ENCODE measurements around the gene ZNF341.

The ZNF341 gene

DNA sequence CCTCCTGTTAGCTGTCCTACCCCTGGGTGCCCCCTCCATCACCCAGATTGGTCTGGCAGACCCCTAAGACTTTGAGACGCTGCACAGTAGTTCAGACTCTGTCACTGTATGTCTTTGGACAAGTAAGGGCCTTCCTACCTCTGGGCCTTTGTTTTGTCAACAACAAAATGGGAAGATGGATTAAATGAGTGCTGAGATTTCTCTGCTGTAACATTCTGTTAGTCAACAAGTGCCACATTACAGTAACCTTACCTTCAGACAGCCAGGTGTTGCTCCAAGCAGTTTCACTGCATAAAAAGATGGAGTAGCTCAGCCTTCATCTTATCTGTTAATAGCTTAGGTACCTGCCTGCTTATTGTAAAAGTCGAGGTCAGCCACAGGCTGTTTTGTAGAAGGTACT is 95.3 kb downstream of the ZNF341 start:
- no peak for DNase-seq

DNA sequence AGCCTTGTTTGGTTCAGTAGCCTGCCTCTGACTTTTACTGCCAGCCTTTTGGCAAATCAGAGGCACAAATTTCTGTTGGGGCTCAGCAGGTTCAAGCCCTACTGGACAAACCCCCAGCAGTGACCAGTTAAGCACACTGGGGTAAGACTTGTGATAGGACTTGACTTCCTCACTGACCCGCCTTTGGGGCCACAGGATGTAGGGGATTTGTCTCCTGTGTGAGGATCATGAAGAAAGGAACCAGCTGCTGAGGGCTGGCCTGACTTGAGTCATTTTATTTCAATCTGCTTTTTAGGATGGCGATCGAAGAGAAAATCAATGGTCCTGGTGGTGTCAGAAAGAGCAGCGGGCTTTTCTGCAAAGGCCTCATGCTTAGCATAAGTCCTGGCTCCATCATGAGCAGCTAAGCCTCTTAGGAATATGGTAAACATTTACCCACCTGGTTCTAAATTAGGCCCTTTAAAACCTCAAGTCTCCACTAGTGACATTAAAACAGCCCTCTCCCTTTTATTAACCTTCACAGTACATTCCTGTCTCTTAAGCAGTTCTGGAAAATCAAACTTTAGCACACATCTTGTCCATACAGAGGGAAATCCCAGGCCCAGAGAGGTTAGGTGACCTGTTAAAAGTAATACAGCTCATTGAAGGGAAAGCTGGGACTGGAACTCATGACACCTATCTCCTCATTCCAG is 96.0 kb downstream of the ZNF341 start:
- DNase-seq, result no peak

DNA sequence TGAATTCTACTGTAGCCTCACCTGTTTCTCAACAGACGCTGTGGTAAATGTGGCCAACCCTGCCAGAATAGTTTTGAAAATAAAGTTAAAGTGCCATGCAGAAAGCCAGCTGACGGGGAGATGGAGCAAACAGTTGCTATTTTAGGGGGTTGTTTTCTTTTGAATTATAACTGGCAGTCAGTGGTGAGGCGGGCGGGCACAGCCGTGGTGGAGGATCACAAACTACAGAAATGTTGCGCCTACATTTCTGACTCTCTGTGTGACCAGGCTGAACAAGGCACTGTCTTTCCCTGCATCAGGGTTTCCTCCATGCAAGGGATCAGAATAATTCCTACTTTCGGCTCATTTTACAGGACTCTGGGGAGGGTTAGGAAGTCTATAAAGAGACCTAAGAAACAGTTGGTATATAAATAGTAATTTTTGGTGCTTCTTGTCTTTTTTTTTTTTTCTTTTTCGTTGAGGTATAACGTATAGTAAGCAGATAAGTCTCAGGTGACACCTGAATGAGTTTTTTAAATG is 96.6 kb downstream of the ZNF341 start:
- DNase-seq, result no peak

DNA sequence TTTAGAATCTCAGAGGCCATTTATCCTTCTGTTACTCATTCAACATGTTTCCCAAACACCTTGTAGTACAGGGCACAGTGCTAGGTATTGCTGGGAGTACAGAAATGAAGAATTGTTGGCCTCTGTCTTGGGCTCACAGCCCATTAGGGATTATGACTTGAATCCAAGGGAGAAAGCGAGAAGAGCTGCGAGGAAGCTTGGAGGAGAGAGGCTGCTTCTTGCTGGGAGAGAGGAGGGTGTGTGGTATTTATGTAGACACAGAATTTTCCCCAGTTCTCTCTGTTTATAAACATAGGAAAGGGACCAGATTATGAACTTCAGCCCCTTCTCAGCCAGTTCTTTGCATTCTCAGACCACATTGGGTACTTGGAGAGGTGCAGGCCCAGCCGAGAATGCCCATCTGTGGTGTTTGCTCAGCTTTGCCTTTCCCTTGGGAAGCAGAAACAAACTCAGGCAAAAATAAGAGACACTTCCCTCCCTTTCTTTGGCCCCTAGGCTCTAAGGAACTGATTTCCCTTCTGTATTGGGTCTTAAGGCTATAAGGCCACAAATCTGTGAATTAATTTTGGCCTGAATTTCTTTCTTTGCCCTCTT is 97.3 kb downstream of the ZNF341 start:
- DNase-seq, result no peak

DNA sequence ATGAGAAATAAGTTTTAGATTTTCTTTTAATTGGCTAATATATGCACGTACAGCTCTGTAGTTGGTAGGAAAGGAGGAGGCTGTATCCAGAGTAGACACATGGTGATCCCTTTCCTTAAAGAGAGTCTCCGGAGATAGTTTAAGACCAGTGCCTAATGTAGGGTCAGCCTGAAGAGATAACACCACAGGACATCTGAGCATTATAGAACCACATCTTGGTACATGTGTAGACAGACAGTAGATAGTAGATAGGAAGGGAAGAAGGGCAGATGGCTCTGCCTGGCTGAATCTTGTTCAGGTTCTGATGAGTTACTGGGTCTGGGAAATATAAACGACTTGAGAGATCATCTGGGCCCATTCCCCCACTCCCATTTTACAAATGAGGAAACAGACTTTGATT is 97.8 kb downstream of the ZNF341 start:
- DNase-seq, result no peak

DNA sequence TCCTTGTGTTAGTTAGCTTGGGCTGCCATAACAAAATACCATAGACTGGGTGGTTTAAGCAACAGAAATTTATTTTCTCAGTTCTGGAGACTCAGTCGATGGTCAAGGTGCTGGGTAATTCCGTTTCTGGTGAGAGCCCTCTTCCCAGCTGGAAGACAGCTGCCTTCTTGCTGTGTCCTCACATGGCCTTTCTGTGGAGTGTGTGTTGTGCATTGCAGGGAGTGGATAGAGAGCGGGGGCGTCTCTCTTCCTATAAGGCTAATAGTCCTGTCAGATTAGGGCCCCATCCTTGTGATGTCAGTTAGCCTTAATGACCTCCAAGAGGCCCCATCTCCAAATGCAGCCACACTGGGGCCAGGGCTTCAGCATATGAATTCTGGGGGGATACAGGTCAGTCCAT is 98.6 kb downstream of the ZNF341 start:
- no peak for DNase-seq

DNA sequence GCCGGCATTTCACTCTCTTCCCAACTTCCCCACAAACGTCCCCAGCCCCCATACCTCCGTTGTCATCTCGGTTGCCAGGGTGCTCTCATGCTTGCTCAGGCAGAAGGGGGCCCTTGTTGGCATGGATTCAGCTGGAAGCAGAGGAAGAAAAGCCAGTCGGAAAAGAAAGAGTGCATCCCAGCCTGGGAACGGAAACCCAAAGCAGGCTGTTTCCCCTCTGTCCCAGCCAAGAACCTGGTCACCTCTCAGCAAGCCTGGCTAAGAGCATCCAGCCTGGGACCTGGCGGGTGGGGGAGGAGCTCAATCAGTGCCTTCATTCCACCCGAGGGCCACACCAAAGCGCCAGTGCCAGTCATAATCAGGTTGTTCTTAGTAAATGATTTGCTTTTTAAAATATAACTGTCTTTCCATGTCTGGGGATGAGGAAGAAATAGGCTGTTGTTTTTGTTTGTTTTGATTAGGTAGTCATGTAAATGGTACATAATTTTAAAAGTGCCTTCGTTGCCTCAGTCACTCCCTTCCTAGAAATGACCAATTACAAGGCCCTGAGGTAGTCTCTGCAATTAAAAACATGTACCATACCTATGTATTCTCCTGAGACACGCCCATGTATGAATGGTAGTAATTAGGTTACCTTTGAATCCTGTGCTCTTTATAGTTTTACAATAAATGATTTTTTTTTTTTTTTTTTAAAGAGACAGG is 100.5 kb downstream of the ZNF341 start:
- no peak for DNase-seq

DNA sequence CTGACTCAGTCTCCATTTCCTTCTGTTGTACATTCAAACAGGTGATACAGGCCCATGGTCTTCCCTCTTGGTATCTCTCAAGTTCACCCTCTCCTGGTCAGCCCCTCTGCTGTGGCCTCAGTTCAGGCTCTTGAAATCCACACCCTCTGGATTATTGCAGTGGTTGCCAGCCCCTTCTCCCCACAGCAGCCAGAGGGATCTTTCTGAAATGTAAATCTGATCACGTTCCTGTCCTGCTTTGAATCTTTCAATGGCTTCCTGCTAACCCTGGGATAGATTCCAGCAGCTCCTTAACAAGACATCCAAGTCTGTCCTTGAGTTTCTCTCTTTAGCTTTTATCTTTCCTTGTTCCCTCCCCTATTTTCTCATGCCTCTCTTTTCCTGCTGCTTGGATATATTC is 101.5 kb downstream of the ZNF341 start:
- DNase-seq, result no peak

DNA sequence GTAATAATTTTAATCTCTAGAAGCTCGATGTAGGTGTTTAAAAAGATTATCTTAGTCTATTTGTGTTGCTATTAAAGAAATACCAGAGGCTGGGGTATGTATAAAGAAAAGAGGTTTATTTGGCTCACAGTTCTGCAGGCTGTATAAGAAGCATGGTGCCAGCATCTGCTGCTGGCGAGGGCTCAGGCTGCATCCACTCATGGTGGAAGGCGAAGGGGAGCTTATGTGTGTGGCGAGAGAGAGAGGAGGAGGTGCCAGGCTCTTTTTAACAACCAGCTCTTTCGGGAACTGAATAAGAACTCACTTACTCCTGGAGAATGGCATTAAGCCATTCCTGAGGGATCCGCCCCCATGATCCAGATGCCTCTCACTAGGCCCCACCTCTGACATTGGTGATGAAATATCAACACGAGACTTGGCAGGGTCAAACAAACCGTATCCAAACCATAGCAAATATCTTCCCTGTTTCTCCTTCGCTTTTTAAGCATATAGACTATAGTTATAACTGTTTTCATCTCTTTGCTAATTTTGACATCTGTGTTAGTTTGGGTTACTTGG is 103.9 kb downstream of the ZNF341 start:
- no peak for DNase-seq

DNA sequence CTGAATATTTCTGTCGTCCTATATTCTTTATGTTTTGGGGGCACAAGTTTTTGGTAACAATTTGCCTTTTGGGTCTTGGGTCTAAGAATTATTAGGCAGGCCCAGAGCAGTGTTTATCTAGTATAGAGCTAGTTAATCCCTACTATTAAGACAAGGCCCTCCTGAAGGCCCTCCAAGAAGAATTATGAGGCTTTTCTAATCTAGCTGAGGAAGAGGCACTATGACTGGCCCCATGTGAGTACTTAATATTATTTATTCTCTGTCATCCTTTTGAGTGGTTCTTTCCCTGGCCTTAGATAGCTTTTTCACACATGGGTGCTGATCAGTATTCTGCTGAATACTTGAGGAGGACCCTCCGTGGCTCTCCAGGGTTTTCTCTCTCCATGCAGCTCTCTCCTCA is 104.5 kb downstream of the ZNF341 start:
- no peak for DNase-seq

DNA sequence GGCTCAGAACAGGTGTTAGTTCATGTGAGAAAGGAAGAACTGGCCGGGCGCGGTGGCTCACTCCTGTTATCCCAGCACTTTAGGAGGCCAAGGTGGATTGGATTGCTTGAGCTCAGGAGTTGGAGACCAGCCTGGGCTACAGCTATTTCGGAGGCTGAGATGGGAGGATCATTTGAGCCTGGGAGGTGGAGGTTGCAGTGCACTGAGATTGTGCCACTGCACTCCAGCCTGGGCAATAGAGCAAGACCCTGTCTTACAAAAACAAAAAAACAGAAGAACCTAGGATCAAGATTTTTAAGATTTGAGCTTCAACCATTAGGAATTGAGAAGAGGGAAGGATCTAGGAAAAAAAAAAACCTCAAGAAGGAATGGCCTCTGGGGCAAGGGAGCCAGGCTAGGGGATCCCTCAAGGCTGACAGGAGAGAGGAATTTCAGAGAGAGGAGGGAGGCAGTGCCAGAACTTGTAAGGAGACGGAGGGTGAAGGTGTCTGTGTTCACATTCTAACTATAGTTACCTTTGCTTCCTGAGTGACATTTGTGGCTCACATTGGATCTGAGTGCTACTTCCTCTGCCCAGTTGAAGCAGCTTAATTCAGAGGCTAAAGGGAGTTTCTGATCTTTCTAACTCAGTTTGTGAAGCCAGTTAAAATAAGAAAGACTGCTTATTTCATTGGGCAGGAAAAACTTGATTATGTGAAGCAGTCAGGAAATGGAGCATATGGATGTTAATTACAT is 105.5 kb downstream of the ZNF341 start:
- no peak for DNase-seq

DNA sequence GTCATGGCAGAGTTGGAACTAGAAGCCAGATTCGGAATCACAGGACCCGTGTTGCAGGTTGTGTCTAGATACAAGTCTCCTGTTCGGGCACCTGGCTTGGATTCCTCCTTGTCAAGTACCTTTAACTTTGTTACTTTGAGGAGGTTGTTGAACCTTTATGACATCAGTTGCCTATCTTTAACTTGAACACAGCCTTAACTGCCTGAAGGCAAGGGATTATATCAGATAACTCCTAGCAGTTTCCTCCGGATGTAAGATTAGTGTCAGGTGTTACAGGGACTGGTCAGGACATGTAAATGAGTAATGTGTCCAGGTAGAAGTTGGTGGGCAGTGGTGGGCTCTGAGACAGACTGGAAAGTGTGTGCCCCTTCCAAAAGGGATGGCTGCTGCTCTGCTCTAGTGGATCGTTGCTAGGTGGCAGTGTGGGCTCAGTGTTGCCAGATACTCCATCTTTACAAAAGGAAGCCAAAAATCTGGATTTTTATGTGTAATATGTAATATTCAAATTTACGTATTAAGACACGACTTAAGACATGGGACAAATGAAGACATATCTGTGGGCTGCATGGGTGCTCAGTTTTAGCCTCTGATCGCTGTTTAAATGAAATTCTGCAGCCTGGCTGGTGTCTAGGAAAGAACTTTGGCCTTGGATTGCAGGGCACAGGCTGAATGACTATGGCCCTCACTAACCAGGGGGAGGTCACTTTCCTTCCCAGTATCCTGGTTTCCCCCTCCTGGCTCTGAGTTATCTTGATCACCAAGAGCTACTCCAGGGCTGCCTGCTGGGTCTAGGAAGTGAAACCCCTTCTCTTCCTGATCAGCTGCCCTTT is 106.5 kb downstream of the ZNF341 start:
- no peak for DNase-seq

DNA sequence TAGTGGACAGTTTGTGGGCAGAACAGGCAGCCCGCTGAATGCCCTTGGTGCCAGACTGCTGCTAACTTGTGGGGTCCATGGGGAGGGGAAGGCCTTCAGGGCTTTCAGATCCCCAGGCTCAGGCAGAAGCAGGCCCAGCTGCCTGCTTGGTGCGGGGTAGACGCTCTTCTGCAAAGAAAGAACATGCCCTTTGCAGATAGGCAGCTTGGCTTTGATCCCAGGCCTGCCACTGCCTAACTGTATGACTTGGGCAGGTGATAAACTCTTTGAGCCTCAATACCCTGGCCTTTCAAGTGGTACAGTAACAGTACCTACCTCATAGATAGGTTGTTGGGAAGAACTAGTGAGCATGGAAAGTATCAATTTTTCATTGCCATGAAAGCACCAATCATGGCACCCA is 107.8 kb downstream of the ZNF341 start:
- no peak for DNase-seq

DNA sequence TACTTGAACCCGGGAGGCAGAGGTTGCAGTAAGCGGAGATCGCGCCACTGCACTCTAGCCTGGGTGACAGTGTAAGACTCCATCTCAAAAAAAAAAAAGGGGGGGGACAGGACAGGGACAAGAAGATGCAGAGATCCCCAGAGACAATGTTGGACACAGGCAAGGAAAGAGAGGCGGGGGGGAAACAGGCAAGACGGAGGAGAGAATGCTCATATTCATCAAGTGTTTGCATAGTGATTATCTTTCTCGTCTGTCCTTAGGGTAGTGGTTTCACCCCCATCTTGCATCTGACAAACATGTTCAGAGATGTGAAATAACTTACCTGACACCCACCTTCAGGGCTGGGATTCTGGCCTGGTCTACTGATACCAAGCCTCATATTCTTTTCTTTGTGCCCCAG is 108.4 kb downstream of the ZNF341 start:
- no peak for DNase-seq

DNA sequence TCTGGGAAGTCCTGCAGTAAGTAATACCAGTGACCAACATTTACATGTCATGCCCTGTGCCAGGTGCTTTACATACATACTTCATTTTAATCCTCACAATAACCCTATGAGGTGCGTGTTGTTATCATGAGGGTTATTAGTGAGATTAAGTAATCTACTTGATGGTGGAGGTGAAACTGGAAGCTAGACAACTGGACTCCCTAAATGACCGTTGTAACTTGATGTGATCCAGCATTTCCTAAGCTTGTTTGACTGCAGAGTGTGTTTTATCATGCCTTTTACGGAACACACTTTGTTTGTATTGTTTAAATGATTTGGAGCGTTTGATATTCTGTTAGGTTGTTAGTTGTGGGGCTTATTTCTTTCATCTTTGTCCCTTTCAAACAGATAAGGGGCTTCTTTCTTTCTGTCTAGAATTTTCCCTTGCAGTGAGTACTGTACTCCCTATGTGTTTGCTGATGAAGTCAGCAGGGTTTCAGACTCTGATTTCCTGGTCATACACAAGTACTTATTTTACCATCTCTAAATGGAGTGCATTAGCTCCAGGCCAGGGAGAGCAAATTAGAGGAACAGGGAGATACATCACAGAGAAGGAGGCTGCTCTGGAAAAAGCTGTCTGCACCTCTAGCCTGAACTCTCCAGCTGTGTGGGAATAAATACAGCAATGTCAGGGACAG is 109.1 kb downstream of the ZNF341 start:
- no peak for DNase-seq

DNA sequence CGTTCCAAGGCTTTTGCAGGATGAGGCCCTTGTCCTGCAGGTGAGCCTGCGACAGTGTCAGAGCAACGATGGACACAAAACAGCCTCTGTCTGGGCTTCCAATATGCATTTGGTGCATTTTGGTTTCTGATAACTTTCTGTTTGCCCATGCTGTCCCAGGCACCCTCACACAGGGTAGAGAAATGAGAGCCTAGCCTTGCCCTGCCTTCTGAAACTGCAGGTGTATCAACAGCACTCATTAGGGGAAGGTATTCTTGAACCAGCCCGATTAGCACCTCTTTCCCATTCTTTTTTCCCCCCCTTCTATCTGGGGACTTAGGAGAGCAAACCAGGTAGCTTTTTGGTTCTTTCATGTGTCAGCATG is 109.6 kb downstream of the ZNF341 start:
- no peak for DNase-seq
